ENCODE data around the gene ARHGAP26.

Gene ARHGAP26

DNA sequence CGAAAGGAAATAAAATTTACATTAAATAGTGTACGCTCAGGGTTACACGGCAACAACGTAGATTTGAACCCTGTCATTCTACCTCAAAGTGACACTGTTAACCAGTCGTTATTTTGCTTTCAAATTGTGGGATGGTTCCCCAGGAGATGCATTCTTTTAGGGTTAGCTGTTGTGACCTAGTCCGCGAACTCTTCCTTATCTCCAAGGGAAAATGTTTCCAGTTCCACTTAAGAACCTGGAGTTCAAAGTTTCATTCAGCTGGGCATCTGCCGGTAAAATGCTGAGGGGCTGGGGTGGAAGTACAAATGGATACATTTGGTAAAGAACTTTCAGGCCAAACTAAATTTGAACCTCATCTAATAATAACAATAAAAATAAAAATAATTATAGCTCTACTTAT, 368.7 kb downstream of the ARHGAP26 start:
- no peak for DNase-seq (ENCODE audit: low read depth in 2 of 2)

DNA sequence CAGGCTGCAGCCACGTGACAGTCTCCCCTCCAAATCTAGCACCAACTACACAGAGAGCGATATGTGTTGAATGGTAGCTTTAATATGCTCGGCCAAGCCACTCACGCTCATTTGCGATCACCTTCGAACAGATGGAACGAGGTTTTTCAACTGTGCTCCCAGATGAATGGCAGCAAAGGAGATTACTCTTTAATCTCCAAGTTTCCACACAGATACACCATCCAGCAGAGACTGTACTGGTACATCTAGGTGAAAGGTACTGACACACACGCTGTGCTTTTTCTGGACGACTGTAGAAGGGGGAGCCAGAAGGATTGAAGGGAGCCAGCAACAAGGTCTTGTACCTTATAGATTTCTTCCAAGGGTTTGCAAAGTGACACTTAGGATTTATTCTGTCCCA, 369.4 kb downstream of the ARHGAP26 start:
- DNase-seq (ENCODE audit: low read depth in 2 of 2) = no peak

DNA sequence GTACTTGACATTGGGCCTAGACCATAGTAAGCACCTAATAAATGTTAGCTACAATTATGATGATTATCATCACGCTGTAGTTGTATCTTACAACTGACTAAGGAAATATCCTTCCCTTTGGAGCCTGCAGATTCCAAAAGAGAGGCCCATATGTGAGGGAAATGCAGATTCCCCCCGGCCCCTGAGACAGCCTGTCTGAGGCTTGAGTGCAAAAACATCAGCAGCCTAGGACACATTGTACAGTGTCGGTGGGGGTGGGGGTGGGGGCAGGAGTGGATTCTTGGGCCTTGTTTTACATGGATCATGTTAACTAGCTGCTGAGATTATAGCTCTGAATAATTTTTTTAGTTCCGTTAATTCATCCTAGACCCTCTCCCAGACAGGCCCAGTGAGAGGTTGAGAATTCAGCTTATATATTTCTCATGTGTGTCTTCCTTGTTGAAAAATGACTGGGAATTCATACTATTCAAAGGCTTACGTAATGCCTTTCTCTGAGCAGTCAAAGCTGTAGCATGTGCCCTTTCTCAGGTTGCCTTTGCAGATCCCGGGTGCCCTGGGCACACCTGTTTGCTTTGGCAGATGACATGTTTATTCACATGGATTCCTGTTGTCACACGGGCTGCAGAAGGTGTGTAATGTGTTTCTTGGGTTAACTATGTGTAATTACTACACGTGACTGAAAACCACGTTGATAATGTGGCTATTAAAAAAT, 370.5 kb downstream of the ARHGAP26 start:
- no peak for DNase-seq (ENCODE audit: low read depth in 2 of 2)

DNA sequence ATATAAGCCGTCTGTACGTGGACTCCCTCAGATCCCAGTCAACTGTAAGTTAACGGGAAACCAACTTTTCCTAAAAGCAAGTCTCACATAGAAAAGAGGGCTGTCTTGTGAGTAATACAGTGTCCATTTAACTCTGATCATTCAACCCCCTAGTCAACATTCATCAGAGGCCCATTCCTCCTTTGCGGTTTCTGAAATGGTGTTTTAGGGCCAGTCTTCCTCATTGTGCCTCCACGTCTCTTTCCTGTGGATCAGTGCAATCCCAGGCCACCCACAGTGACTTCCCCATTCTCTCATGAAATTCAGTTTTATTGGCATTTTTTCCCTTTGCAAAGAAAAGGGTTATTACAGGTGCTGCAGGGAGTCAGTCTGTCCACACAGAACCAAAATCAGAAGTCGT, 371.5 kb downstream of the ARHGAP26 start:
- no peak for DNase-seq (ENCODE audit: low read depth in 2 of 2)

DNA sequence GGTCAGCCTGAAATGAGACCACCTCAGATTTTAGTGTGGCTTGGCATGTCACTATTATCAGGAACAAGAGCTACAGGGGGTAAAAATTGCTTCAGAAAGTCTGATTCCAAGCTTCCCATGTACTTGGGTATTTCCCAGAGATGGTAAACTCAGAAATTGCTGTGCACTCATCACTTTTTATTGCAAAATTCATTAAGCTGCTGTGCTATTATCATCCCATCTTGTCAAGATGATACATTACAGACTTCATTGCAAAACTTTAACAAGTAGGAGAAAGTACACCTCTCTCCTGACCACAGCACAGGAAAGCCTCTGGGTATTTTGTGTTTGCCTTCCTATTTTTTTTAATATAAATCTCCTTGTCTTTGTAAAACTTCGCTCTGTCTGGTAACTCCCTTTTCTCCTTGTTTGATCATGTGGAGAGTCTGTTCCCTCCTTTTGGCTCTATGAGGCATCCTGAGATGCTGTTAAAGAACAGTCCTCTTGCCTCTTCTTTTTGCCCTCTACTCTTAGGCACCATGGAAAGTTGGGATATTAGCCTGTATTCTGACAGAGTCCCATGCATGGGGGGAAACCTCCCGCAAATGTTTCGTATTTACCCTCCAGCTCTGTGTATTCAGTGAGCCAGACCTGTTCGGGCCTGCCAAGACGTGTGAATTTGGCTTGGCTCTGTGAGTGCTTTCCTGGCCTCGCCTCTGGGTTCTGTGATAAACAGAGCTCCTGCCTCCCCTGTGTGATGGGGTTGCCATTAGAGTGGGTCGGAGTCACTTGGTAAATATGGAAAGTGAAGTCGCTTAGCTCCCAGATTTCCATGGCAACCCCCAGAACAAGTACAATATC, 372.6 kb downstream of the ARHGAP26 start:
- DNase-seq (ENCODE audit: low read depth in 2 of 2) = no peak

DNA sequence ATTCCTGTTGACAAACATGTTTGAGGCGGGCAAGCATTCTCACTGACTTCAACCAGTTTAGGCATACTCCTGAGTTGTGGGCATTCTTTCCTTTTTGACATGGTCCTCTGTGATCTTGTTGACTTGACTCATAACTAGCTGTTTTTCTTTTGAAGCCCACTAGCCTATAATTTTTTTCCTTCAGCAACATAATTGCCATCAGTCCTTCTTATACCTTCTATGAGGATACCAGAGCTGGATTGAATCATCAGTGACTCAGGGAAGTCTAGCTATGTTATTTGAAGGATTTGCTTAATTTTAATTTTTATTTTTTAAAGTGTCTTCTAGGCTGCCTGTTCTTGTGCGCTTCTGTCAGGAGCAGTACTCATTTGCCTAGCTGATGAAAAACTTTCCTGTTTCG, 373.8 kb downstream of the ARHGAP26 start:
- DNase-seq (ENCODE audit: low read depth in 2 of 2) = no peak

DNA sequence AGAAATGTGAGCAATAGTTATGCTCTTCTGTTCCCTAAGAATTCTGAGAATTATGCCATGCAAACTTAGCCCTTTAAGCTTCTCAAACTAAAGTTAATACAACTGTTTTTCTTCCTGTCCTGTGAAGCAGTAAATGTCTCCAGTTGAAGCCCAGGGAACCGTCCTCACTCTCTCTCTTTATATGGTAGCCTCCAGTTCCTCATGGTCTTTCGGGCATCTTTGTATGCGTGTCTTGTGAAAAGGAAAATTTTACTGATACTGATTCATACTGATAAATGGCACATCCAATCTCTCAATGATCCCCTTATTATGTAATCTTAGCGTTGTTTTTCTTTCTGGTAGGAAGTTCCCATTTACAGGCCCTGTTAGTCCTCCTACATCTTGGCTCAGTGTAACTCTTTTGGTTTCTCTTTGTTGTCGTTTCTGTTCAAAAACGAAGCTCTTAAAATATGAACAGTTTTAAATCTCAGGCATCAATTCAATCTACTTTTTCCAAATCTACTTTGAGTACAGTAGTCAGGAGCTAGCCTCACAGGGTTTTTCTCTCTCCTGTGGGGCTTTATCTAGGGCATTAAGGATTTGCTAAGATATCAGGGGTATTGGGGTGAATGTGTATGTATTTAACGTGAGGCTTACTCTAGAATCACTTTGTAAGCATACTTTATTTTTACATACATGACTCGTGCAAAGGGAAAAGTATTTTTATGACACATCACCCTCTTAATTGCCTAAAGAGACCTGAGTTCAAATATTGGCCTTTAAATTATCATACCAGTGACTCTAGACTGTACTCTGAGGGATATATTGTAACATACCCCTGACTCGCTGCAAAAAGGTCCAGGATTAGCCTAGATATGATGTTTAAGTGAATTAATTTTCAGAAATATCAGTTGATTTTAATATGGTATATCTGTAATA, 375.3 kb downstream of the ARHGAP26 start:
- DNase-seq (ENCODE audit: low read depth in 2 of 2) = no peak

DNA sequence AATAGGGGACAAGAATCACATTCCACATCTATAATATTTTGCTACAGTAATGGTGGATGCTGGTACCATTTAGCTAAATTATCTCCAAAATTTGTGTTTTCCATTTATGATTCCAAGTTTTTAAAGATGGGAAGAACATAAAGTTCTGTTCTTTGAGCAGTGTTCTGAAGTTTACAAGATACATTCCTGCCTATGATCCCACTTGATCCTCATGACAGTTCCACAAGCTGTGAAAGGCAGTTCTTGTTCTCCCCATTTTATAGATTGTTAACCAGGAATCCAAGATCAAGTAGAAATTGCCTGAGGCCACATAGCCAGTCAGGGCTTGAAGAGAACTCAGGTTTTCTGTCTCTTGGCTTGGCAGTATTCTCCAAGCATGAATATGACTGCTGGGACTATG, 376.0 kb downstream of the ARHGAP26 start:
- DNase-seq (ENCODE audit: low read depth in 2 of 2) = no peak

DNA sequence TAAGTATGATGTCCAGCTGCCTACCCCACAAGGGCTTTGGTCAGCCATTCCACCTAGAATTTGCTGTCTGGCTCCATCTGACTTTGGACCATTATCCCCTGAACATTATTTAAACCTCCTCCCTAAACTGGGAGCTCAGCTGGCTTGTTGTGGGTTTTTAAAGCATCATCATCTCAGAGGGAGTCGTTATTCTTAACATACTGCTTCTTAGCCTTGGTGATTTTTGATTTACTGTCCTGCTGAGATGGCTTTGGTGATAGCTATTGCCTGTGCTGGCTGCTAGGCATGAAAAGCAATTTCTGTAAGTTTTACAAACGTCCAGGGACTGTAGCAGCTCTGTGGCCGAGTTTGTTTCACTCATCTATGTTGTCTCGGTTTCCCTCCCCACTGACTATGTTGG, 377.2 kb downstream of the ARHGAP26 start:
- DNase-seq (ENCODE audit: low read depth in 2 of 2) = no peak

DNA sequence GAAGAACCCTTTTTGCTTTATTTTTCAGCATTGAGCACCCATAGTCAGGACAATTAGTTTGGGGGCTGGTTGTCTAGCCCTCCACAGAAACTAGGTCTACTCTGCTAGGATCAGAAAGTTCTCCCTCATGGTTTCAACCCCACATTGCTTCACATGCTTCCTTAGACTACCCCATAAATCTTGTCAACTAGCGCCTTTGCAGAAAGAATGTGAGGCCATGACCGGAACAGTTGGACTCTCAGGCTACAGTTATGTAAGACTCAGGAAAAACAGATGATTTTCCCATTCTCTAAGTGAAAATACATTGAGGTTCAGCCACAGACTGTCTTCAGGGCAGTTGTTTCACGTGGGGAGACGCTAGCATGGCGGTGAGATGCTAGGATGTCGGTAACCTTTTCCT, 377.7 kb downstream of the ARHGAP26 start:
- DNase-seq (ENCODE audit: low read depth in 2 of 2) = no peak

DNA sequence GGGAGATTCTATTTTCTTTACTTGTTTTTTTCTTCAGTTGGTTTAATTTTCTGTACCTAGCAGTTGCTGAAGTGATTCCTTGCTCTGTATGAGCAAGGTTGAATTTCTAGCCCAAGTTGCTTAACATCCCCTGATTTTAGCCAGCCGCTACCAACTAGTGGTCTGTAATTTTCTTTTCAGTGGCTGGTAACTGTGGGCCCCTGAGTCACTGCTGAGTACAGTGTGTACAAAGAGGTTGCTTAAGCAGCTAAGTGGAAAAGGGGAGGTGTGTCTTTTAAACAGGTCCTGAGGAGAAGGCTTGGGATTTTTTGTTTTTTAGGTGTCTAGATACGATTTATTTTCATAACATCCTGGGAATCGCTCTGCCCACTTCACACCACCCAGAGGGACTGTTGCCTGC, 378.6 kb downstream of the ARHGAP26 start:
- no peak for DNase-seq (ENCODE audit: low read depth in 2 of 2)

DNA sequence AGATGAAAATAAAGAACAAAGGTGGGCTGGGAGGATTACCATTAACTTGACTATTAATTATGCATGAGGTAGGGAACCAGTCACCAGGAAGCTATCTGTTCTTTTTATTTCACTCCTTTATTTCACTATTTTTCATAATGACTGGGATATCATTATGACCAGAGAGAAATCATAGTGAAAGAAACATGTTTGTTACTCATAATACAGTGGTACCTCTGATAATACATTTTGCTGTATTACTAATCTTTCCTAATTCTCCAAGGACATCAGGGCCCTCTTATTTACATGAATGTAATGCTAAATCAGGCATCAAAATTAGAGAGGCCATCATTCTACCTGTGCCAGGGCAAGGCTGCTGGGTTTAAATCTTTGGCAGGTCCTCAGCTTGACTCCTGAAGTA, 379.6 kb downstream of the ARHGAP26 start:
- no peak for DNase-seq (ENCODE audit: low read depth in 2 of 2)

DNA sequence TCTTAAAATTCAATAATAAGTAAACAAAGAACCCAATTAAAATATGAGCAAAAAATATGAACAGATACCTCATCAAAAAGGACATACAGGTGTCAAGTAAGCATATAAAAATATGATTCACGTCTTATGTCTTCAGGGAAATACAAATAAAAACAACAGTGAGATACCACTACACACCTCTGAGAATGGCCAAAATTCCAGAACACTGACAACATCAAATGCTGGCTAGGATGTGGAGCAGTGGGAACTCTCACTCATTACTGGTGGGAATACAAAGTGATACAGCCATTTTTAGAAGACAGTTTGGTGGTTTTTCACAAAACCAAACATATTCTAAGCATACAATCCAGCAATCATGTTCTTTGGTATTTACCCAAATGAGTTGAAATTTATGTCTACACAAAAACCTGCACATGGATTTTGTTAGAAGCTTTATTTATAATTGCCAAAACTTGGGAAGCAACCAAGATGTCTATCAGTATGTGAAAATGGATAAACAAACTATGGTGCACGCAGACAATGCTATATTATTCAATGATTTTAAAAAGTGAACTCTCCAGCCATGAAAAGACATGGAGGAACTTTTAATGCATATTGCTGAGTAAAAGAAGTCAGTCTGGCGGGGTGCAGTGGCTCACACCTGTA, 381.0 kb downstream of the ARHGAP26 start:
- no peak for DNase-seq (ENCODE audit: low read depth in 2 of 2)

DNA sequence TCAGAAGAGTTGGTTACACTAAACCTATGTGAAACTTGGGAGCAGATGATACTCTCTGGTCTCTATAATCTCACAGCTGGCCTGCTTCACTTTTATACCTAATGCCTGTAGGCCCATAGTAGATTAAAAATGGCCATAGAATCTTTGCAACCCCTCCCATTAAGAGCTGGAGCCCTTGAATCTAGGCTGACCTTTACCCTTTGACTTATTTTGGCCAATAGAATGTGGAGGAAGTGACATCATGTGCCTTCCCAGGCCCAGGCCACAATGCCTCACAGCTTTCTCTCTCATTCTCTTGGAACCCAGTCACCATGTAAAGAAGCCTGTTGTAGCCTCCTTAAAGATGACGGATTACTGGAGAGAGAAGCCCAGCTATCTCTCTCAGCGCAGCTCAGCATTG, 382.3 kb downstream of the ARHGAP26 start:
- DNase-seq (ENCODE audit: low read depth in 2 of 2) = no peak

DNA sequence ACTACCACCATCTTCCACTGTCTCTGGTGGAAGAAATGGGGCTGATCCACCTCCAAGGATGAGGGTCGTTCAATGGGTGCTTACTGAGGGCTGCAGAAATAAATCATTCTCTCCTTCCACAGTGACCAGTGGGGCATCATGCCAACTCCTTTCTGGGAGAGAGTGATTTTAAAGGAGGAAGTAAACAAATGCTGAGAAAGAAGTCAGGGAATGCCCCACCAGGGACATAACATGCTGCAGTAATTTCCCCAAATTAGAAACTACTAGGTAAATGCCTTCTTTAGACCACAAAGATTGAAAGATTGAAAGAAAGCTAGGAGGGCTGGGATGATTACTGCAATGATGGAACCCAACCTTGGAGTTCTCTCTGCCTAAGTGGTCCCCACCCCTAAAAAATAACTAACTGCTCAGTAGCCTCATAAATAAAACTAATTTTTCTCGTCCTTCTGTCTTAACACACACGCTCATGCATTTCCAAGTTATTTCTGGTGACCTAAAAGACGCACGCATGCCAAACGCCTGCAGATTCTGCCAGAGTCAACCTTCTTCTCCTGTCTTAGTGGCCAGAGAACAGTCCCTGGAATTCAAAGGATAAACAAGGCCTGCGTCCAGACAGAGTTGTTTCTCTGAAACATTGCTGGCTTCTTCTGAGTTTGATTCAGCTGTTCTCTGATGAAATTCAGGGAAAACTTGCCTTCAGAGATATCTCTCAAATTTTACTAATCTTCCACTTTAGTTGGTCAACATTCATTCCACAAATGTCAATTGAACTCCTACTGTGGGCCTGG, 383.3 kb downstream of the ARHGAP26 start:
- DNase-seq (ENCODE audit: low read depth in 2 of 2) = no peak

DNA sequence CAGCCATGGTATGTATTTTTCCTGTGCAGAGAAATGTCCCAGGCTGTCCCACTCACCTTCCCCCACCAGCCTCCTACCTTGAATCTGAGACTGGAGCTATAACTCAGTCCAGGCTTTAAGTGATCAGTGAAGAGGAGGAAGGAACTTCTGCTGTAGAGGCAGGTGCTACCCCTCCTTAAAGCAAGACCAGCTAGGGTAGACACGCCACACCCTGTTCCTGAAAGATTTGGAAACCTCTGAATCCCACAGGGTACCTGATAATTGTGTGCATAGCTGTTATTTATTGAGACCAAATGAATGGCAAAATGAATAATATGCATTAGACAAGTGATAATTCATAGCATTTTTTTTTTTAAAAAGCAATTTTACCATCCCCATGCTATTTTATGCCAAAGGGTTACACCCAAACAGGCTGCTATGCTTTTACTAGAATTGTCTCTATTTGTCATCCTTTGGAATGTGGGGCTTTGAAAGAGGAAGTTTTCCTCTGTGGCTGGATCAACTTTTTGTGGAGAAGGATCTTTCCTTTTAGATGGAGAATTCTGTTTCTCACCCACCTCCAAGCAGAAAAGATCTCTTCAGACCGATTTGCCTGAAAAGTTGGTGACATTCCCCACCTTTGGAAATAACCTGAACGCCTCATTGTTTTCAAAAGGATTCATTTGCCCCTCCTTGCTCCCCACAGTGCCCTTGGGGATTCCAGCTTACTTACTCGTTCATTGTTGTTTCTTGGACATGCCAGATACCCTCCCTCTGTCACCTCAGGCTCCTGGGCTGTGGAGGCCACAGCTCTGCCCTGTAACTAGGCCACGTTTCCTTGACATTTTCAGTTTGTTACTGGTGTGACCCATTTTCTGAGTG, 384.6 kb downstream of the ARHGAP26 start:
- DNase-seq (ENCODE audit: low read depth in 2 of 2) = no peak

DNA sequence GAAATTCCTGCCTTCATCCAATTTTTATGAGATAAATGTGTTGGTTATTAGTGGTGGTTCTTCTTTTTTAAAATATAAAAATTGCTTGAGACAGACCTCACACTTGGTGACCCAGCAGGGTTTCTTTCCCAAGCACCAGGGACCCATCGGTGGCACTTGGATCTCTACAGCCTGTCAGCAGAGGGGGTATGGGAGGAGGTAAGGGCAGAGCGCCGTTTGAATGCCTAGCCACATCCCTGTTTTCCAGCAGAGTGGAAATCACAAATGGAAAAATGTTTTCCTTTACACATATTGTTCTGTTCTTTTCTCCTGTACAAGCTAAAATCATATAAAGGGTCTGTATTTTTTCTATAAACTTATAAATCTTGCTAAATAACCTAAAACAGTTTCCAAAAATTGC, 385.3 kb downstream of the ARHGAP26 start:
- DNase-seq (ENCODE audit: low read depth in 2 of 2) = no peak

DNA sequence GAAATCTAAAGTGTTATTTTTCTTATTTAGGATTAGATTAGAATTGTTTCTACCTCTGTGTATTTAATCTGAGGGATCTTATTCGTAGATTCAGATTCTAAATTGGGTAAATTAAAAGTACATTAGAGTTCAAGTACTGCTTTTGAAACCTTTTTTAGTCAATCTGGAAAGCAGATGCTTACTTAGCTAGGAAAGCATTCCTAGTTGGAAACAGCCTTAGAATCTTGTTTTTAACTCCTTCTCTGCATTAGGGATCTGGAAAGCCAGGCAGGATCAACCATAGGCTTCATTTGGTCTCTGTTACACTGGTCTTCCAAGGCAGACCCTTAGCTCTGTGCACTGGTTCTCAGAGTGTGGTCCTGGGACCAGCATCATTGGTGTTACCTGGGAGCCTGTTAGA, 385.9 kb downstream of the ARHGAP26 start:
- no peak for DNase-seq (ENCODE audit: low read depth in 2 of 2)

DNA sequence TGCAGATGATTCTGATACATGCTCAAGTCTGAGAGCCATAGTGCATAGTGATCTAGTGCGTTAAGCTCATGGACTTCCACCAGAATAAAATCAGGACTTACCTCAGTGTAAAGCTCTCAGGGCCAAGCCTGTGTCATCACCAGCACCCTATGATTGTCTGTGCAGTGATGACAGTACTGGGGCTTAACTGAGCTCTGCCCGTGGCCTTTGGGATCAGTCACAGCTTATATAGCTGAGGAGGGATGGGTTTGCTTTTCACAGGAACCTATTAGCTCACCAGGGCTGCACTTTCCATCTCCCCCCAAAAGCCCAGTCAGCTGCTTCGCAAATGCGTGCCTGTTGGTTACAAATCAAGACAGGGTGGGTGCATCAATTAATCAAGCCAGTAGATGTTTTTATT, 386.4 kb downstream of the ARHGAP26 start:
- no peak for DNase-seq (ENCODE audit: low read depth in 2 of 2)

DNA sequence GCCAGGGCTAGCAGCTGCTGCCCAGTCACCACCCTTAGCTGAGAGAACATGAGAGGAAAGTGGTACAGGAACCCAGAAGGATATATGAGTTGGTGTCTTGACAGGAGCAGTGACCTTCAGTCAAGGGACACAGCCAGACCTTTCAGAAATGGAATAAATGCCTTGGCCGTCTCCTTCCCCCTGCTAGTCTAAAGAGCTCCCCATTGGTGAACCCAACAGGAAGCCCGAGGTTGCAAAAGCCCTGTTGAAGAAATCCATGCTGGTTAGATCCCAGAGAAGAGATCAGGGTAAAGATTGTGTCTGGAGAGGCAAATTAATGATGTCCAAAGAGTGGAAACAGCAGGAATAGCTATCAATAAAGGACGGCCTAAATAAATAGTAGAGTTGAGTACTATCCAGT, 388.9 kb downstream of the ARHGAP26 start:
- DNase-seq (ENCODE audit: low read depth in 2 of 2) = no peak

All from activated CD4-positive, alpha-beta T cell treated with anti-CD3 and anti-CD28 coated beads for 24 hours (primary cell).